RPMI7951 (cell line): ENCODE measurements around the gene CKLF. TPM values are rescaled to one million over a fixed set of nuclear protein-coding genes. Genes with fewer than 3 reads are reported as not detected.
A peak's percentile ranks its signal among the peaks of the same experiment; 100 is the strongest.
"Not testable (repeated sequence)": the region's sequence is repeated elsewhere in the genome, so short reads cannot be mapped to it uniquely, and the experiment has no call there.

Experiments
- DNase-seq: peaks from one replicate; pipeline ENCODE4 v3.0.0-alpha.2; 2012; ENCODE audit warnings: low read depth
- total RNA-seq: library from RNA; depleted of rRNA; stranded (reverse); fragments of >200 nt; shearing (Covaris generic); gene quantifications from 2 replicates; pipeline ENCODE4 v1.2.3, GENCODE V29; 2014

The CKLF gene
- total RNA-seq, 1 experiment from 2014 or later, result 334 TPM

DNA sequence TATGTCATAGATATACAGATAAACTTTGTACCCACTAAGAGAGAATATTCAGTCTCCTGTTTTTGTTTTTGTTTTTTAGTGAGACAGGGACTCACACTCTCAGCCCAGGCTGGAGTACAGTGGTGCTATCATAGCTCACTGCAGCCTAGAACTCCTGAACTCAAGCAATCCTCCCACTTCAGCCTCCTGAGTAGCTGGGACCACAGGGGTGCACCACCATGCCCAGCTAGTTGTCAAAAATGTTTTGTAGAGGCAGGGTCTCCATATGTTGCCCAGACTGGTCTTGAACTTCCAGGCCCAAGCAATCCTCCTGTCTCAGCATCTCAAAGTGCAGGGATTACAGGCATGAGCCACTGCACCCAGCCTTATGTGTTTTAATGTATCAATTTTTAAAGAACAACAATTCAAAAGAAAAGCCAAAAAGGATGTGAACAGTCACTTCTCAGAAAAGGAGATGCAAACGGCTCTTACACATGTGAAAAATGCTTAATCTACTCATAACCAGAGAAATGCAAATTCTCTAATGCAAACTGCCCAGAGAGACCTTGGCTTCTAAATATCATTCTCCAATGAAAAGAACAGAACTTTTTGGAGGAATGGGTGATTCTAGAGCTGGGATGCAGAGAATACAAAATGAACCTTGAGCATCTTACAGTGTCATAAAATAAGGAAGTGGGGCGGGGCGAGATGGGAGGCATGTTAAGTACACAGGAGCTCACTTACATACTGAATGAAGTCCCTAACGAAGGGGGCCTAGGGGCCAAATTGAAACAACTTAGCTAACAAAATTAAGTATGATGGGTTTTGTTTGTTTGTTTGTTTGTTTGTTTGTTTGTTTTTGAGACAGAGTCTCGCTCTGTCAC is 44.8 kb downstream of the CKLF start:
- no peak for DNase-seq

DNA sequence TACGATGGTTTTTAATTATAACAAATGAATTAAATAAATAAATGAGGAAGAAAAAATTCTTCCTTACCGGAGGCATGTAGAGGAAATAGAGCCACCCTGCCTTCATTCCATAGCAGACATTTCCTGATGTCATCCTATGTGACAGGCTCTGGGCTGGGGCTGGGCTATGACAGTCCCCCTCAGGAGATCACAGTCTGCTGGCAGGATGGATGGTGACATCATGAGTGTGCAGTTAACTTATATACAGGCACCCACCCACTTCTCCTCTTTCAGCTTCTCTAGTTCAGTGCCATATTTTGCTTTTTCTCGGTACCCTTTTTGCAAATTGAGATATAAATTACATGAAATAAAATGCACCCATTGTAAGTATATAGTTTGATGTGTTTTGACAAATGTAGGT is 45.7 kb downstream of the CKLF start:
- no peak for DNase-seq

DNA sequence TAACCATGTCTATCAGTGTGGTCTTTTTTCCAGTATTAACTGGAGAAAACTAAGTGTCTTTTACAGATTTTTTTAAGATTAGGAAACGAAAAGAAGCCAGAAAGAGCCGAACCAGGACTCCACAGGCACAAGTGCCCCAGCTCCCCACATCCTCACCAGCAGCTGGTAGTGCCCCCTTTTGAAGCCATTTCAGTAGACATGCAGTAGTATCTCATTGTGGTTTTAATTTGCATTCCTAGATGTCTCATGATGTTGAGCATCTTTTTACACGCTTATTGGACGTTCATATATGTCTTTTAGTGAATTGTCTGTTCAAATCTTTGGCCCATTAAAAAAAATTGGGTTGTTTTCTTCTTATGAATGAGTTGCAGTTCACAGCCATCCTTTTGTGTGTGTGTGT is 47.4 kb downstream of the CKLF start:
- no peak for DNase-seq

DNA sequence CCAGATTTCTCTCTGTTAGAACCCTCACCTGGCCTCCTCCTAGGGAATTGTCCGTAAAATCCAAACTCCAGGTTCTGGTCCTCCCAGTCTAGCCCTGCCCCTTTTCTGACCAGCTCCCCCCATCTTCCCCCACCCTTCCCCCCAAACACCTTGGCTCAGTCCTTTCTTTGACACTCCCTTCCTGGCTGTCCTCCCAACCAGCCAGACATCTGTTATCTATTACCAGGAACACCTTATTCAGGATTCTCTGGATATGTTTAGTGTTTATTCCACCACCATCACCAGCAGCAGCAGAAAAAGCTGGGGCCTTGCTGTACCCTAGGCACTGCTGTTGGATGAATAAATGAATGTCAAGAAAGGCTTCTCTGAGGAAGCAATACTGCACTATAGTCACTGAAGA is 48.1 kb downstream of the CKLF start:
- peak; percentile 28 for DNase-seq

DNA sequence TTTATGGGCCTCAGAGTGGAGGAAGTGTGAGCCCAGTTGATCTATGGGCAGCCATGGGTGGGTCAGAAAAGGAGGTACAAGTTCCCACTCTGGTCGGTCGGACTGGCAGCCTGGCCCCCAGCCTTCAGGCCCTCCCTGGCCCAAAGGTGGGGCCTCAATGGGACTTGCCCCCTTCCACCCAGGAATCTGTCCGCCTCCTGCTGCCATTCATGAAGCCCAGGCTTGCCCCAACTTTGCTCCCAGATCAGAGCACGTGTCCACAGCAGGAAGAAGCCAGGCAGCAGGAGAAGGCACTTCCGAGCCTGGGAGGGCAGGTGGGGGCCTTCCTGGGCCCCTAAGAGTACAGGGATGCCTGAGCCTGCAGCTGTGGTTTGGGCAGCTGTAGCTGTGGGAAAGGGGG is 49.1 kb downstream of the CKLF start:
- DNase-seq, result no peak

DNA sequence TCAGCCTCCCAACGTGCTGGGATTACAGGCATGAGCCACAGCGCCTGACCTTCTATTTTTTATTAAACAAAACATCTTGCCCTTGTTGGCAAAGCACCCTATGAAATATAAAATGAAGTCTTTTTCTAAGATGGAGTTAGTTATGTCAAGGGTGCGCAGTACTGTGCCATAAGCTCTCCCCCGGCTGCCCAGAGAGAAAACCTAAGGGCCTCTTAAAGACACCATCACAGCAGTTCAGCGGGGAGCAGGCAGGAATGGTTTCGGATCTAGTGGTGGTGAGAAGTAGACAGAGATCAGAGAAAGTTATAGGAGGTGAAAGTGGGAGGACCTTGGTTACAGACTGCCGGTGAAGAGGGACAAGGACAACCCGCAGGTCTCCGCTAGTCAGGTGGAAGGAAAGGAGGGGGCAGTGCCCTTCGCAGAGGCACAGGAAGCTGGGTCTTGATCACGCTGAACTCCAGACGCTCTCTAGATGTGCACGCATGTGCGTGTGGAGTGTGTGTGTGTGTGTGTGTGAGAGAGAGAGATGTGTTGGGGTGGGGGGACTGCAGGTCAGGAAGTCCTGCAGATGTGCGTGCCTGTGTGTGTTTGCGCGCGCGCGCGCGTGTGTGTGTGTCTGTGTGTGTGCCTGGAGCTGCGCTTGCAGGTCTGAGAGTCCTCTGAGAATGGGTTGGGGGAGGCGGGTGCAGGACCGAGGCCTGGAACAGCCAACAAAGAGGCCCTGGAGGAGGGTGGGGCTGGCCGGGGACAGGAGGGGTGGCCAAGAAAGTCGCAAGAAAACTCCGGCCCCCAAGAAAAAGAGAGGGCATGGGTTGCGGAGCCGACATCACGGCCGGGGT is 51.4 kb downstream of the CKLF start:
- peak; percentile 81 for DNase-seq

DNA sequence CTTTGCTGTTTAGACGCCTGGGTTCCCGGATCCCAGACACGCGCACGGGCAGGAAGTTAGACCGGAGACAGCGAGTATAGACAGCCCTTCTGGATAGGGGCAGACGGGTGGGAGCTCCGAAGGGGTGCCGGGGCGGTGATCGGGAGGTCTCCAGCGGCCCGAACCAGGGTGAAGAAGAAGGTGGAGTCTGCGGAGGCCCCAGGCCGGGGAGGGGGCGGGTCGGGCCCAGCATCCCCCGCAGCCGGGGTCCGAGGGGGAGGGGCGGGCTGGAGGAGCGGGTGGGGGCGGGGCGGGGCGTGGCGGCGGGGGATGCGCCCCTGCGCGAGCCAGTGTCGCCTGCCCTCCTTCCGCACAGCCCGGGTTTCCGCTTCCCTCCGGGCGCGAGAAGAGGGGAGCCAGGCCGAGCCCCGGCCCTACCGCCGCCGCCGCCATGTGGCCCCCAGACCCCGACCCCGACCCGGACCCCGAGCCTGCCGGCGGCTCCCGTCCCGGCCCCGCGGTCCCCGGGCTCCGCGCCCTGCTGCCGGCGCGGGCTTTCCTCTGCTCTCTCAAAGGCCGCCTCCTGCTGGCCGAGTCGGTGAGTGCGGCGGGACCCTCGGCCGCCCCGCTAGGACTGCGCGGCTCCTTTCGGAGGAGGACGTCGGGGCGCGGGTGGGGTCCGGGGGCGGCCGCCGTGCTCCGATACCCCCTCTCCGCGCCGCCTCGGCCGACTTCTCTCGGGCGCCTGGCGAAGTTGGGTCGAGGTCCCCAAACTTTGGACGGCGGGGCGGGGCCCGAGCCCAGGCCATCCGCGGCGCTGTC is 52.2 kb downstream of the CKLF start, which contains the start of gene CMTM3:
TSS of gene CMTM3 (plus strand) at position 329 of the 801 bp plus-strand sequence. CDS start at position 431, 102 bp downstream.
- peak; percentile 63 for DNase-seq

DNA sequence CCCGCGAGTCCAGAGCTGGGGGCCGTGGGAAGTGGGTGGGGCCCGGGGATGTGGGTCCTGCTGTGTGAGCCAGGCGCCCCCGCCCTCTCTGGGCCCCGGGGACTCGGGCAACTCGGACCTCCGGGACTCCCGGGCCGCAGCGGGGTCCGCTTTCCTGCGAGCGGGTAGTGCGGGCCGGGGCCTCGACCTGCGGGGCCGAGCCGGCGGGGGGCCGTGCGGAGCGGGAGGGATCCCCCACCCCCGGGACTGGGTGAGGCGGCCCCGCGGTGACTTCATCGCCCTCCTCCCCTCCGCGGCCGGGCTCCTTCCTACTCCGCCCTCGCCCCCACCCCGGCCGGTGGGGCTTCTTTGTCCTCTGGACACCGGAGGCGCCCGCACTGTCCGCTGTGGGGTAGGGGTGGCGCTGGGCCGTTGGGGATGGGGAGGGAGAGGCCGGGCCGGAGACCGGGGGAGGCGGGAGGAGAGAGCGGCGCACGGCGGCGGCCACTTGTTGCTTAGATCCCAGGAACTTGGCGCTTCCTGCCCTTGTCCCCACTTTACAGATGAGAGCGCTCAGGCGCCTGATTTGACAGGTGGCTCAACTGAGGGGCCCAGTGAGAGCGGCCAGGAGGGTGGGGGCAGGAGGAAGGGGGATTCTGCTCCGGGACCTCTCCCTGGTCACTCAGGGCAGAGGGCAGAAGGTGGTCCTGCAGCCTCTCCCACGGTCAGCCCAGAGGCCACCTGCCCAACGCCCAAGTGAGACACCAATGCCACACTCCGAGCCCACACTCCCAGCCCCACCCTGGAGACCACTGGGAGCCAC is 53.0 kb downstream of the CKLF start:
- DNase-seq, result peak; percentile 52

DNA sequence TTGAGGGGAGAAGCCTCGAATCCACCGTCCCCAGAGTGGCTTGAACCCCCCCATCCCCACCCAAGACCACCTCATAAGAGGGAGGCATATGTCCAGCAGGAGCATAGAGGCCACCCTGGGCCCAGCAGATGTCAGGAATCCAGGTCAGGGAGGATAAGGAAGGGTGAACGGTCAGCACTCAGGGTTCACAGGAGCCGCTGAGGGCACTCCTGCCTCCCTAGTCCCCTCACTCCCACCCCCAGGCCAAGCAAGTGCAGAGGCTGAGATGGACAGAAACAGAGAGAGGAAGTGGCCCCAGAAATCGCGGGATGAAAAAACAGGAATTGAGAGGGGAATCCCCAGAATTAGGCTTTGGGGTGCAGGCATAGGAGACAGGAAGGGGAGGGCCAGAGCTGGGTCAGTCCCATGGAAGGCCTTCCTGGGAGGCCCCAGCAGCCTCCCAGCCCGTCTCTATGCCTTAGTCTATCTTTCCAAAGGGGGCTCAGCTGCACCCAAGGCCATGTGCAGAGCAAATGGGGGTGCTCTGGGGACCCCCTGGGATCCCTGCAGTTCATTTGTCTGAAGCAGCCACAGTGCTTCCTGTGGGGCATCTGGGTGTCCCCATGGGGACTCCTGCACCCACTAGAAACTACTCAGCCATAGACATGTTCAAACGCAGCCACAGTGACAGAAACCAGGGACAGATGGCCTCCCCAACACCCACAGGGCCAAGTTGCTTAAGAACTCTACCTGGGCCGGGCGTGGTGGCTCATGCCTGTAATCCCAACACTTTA is 53.8 kb downstream of the CKLF start:
- no peak for DNase-seq

DNA sequence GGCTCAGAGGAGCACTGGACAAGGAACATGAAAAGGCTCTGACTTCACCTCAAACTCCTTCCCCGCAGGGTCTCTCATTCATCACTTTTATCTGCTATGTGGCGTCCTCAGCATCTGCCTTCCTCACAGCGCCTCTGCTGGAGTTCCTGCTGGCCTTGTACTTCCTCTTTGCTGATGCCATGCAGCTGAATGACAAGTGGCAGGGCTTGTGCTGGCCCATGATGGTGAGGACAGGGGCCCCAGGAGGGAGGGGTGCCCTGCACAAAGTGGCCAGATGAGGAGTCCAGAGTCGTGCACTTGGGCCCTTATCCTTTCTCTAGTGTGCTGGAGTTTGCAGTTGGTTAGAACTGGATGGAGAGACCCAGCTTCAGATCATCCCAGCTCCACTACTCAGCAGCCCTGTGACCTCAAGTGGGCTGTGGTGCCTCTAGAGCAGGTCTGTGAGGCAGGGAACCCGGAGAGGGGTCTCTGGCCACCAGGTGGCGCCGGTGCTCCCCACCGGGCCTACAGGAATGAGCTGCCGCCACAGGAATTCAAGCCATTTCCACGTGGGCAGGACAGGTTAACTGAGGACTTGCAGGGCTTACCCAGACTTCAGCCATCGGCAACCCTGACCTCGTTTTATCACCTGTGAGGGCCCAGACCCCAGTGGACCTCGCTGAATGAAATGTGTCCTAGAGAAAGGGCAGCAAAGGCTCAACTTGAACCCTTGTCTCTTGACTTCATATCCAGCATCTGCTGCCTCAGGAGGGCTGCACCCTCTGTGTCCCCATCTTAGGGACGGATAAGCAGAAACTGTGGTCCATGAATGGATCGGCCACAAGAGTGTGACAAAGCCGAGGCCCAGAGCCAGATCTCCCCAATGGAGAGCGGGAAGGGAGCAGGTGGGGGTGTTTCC is 56.1 kb downstream of the CKLF start:
- peak; percentile 81 for DNase-seq

DNA sequence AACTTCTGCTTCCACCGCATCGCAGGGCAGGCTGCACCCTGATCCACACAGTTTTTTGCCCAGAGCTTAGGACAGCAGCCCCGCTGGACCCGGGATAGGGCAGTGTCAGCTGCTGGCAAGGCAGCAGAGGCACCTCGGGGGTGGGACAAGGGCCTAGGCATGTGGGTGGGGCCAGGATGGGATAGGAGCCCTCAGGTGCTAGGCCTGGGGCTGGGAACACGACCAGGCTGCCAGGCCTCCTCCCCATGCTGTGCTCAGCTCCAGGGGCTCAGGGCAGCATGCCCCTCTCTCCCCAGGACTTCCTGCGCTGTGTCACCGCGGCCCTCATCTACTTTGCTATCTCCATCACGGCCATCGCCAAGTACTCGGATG is 56.7 kb downstream of the CKLF start:
- no peak for DNase-seq

DNA sequence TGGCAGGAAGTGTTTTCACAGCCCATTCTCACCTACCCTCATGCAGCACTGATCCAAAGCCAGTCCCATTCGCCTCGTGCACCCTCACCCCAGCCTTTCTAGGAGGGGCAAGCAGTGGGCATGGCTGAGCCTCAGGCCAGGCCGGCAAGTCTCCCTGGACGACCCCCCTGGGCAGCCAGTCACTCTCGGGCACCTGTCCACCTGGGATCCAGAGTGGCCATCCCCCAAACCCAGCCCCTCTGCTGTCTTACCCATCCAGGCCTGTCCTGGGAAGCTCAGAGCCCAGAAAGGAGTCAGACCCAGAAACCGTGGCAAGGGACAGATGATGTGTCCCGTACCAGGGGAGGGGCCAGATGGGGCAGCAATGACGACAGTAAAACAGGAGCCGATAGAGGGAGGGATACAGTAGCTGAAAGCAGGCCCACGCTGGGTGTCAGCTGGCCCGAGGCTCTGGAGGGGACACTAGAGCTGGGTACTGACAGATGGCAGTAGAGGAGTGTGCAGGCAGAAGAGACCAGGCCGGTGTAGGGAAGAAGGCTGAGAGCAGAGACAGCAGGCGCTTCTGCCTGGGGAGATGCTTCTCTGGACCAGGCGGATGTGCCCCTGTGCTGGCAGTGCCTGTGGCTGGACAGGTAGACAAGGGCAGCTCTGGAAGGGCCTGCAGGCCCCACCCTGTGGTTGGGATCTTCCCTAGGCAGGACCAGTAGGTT is 57.9 kb downstream of the CKLF start:
- no peak for DNase-seq

DNA sequence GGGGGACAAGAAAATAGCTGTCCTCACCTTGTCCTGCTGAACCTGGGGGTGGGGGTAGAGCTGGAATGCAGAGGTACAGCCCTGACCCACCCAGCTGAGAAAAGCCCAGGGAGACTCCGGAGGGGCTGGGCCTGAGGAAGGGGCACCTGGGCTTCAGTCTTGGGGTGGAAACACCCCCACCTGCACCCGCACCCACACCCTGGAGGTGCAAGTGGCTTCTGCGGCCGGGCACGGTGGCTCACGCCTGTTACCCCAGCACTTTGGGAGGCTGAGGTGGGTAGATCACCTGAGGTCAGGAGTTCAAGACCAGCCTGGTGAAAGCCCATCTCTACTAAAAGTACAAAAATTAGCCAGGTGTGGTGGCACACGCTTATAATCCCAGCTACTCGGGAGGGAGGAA is 59.5 kb downstream of the CKLF start:
- DNase-seq, result not testable (repeated sequence)

DNA sequence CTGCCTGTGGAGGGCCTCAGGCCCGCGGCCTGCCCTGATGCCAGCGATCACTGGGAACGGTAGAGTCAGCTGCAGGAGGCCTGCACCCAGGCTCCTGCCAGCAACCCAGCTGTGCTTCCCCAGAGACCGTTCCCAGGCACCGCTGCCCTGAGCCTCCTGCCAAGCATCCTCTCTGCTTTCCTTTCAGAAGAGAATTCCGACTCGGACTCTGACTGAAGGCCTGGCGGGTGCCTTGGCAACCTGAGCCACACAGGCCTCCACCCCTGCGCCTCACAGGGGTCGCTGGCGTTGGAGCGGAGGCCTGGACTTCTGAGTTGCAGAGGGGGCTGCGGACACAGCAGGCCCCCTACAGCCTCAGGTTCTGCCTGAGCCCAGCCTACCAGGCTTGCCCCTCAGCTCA is 60.0 kb downstream of the CKLF start:
- DNase-seq, result no peak

DNA sequence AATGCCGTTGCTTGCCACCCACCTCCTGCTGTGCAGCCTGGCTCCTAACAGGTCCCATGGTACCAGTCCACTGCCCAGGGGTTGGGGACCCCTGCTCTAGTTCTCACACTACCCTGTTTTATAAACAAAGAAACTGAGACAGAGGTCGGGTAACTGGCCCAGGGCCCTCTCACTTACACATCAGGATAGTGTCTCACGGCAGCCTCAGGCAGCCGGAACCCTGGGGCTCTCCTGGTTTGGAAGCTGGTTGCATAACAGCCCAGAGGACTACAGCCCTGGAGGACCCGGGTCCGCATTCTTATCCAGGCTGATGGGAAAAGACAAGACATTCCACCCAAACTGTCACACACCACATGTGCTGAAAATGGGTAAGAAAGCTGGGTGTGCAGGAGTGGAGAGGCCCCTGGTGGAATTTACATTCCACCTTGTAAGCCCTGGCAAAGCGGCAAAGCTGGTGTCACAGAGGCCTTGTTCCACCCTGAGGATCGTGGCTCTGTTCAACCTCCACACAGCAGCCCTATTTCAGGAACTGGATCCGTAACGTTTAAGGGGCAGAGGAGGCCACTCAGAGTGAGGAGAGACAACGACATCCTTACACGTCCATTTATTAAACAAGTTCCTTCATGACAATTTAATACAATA is 61.9 kb downstream of the CKLF start:
- DNase-seq, result no peak
